Large intestine (tissue), 3 donors: ENCODE results near the gene USP53. TPM values are rescaled to one million over a fixed set of nuclear protein-coding genes. Genes with fewer than 3 reads are reported as not detected.

Experiments used
- DNase-seq, 2 donors: peaks; one replicate each; pipeline versions ENCODE4 v3.0.0 to v3.0.0-alpha.2; 2013
- H3K27ac ChIP-seq: one replicate; pipeline ENCODE4 v1.5.1; 2013; ENCODE audit warnings: low read length
- H3K27me3 ChIP-seq: 2 replicates; pipeline ENCODE4 v1.6.1; 2013; ENCODE audit warnings: low read length; ENCODE audit not compliant: control insufficient read depth, insufficient read depth
- H3K36me3 ChIP-seq: 2 replicates; pipeline ENCODE4 v1.6.1; 2013; ENCODE audit warnings: low read length; ENCODE audit not compliant: control insufficient read depth, insufficient read depth
- H3K4me1 ChIP-seq: one replicate; pipeline ENCODE4 v1.6.1; 2013; ENCODE audit warnings: low read length; ENCODE audit not compliant: control insufficient read depth, insufficient read depth
- H3K4me3 ChIP-seq: one replicate; pipeline ENCODE4 v1.5.1; 2013; ENCODE audit warnings: low read length
- H3K9me3 ChIP-seq: one replicate; pipeline ENCODE4 v1.6.1; 2013; ENCODE audit warnings: mild to moderate bottlenecking, low read depth, low read length, moderate library complexity; ENCODE audit not compliant: control insufficient read depth
- WGBS: methylation state at CpG from one replicate; pipeline ENCODE4 v1.1.5; 2013; ENCODE audit warnings: low lambda C conversion rate; ENCODE audit not compliant: insufficient coverage; 5-methylcytosine and 5-hydroxymethylcytosine counted together
- polyA plus RNA-seq: library from polyadenylated mRNA; unstranded; fragments of 120-200 nt; gene quantifications from one replicate; pipeline ENCODE4 v1.2.1, GENCODE V29; 2013

Gene USP53
- polyA plus RNA-seq, 1 donor = 20.3 TPM

GRCh38 chr4:119221412-119221811, 8.9 kb downstream of the USP53 start:
- no peak for DNase-seq
- H3K36me3 ChIP-seq = peaks cover 13% of the 10 kb centered on the region
- H3K27me3 ChIP-seq = no peaks in the 10 kb centered on the region
- no peak overlapping the region for H3K4me3 ChIP-seq
- no peaks in the 10 kb centered on the region for H3K4me1 ChIP-seq
- WGBS = no CpG with 5 or more reads among the region's 4 CpGs
- no peak overlapping the region for H3K27ac ChIP-seq
- no peaks in the 10 kb centered on the region for H3K9me3 ChIP-seq

DNA sequence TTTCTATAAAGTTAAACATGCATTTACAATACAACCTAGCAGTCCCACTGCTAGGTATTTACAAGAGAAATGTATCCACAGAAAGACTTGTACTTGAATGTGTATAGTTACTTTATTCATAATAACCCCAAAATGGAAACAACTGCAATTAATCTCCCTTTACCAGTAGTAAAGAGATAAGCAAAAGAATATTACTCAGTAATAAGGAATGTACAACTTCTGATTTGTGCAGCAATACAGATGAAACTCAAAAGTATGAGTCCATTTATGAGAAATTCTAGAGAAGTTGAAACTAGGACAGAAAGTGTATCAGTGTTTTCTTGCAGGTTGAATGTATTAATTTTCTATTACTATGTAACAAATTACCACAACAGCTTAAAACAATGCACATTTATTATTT, 15.2 kb downstream of the USP53 start:
- H3K27me3 ChIP-seq = no peaks in the 10 kb centered on the region
- H3K36me3 ChIP-seq = peaks cover 4% of the 10 kb centered on the region
- H3K9me3 ChIP-seq = no peaks in the 10 kb centered on the region
- DNase-seq = no peak
- H3K27ac ChIP-seq = no peak overlapping the region
- no peaks in the 10 kb centered on the region for H3K4me1 ChIP-seq
- H3K4me3 ChIP-seq = no peak overlapping the region

DNA sequence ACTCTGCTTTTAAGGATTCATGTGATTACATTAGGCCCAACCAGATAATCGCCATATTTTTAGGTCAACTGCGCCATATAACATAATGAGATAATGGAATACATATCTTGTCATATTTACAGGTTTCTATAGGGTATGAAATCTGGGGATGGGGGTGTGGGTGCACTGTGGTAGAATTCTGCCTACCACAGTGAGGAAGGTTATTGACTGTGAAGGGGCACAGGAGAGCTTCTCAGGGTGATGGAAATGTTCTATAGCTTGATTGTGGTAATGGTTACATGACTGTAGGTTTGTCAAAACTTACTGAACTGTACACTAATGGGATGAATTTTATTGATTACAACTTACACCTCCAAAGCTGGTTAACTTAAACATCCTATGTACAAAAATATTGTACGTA, 15.9 kb downstream of the USP53 start:
- no peak overlapping the region for H3K4me3 ChIP-seq
- H3K36me3 ChIP-seq = peaks cover 4% of the 10 kb centered on the region
- H3K4me1 ChIP-seq = no peaks in the 10 kb centered on the region
- 83% methylated on average over 1 of the region's 3 CpGs for WGBS
- H3K27me3 ChIP-seq = no peaks in the 10 kb centered on the region
- no peak for DNase-seq
- H3K9me3 ChIP-seq = no peaks in the 10 kb centered on the region
- H3K27ac ChIP-seq = no peak overlapping the region

GRCh38 chr4:119229908-119230687, 17.6 kb downstream of the USP53 start:
- WGBS = 100% methylated on average over 1 of the region's 4 CpGs
- Histone ChIP-seq H3K27me3 (no peaks in the 10 kb centered on the region), H3K9me3 (no peaks in the 10 kb centered on the region), H3K4me3 (no peak overlapping the region), H3K27ac (no peak overlapping the region), H3K36me3 (peaks cover 7% of the 10 kb centered on the region), H3K4me1 (no peaks in the 10 kb centered on the region)
- no peak for DNase-seq

DNA sequence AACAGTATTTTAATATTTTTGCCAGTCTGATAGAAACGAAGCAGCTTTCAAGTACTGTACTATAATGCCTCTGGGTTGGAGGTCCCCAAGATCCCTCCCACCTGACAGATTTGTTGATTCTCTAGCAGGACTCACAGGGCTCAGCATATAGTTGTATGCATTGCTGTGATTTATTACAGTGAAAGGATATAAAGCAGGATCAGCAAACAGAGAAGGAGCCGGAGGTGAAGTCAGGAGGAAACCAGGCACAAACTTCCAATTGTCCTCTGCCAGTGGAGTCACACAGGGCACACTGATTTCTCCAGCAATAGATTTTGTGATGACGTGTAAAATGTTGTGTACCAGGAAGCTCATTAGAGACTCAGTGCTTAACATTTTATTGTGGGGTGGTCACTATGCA, 19.0 kb downstream of the USP53 start:
- H3K4me1 ChIP-seq = no peaks in the 10 kb centered on the region
- H3K27ac ChIP-seq = no peak overlapping the region
- H3K4me3 ChIP-seq = no peak overlapping the region
- H3K27me3 ChIP-seq = no peaks in the 10 kb centered on the region
- H3K9me3 ChIP-seq = no peaks in the 10 kb centered on the region
- 60% methylated on average over 2 of the region's 3 CpGs for WGBS
- DNase-seq = no peak
- peaks cover 7% of the 10 kb centered on the region for H3K36me3 ChIP-seq

- H3K27ac ChIP-seq = no peak overlapping the region
- WGBS = 100% methylated on average over 1 of the region's 1 CpG
- no peak overlapping the region for H3K4me3 ChIP-seq
- H3K27me3 ChIP-seq = no peaks in the 10 kb centered on the region
- peaks cover 7% of the 10 kb centered on the region for H3K36me3 ChIP-seq
- no peak for DNase-seq
- H3K9me3 ChIP-seq = no peaks in the 10 kb centered on the region
- H3K4me1 ChIP-seq = no peaks in the 10 kb centered on the region
These were observed 19.8 kb downstream of the USP53 start for GRCh38 chr4:119232286-119232685.

GRCh38 chr4:119233191-119233590, 20.7 kb downstream of the USP53 start:
- no peak overlapping the region for H3K27ac ChIP-seq
- H3K9me3 ChIP-seq = no peaks in the 10 kb centered on the region

DNA sequence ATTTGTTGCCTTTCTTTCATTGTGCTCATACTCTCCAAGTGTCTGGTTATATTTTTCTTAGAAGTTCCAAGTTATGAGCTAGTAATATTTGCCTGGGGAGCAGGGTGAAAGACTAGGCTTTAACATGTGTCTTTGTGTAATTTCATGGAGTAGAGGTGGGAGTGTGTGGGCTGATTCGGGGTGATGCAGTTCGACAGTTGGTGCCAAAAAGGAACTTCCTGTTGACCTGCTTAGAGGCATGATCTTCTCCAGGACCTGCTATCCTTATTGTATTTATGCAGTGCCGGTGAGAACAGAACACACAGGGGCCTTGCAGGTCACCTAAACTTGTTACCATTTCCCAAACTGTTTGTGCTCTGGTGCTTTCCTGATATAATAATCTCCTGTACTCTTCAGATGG, 21.2 kb downstream of the USP53 start:
- DNase-seq = no peak
- H3K27ac ChIP-seq = no peak overlapping the region
- H3K36me3 ChIP-seq = peaks cover 7% of the 10 kb centered on the region
- no CpG with 5 or more reads among the region's 3 CpGs for WGBS
- H3K9me3 ChIP-seq = no peaks in the 10 kb centered on the region
- no peaks in the 10 kb centered on the region for H3K27me3 ChIP-seq
- no peaks in the 10 kb centered on the region for H3K4me1 ChIP-seq
- H3K4me3 ChIP-seq = no peak overlapping the region

More at GRCh38 chr4:119233191-119233590, 20.7 kb downstream of the USP53 start:
- peaks cover 7% of the 10 kb centered on the region for H3K36me3 ChIP-seq
- no peak for DNase-seq
- no peak overlapping the region for H3K4me3 ChIP-seq
- H3K4me1 ChIP-seq = no peaks in the 10 kb centered on the region
- no peaks in the 10 kb centered on the region for H3K27me3 ChIP-seq

DNA sequence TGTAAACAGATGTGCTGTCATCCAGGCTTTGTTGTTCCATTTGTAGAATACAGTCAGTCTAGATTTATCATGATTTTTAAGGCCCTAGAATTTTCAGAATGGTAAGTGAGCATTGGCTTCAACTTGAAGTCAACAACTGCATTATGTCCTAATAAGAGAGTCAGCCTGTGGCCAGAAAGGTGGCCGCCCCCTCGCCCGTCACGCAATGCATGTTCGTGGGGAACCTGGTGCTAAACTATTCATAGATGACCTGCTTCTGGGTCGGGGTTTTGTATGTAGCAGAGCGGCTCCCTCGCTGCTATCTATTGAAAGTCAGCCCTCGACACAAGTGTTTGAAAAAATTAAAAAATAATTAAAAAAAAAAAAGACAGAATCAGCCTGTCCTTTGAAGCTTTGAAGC, 24.7 kb downstream of the USP53 start:
- H3K27ac ChIP-seq = no peak overlapping the region

DNA sequence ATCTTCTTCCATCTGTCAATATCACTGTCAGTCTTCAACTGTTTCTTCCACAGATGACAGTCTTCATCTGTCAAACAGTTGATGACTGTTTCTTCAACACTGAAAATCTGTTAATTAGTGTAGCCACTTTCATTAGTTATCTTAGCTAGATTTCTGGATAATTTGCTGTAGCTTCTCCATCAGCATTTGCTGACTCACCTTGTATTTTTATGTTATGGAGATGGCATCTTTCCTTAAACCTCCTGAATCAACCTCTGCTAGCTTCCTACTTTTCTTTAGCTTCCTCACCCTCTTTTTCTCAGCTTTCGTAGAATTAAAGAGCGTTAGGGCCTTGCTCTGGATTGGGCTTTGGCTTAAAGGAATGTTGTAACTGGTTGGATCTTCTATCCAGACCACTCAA, 25.1 kb downstream of the USP53 start:
- Histone ChIP-seq H3K36me3 (peaks cover 5% of the 10 kb centered on the region), H3K27me3 (no peaks in the 10 kb centered on the region), H3K9me3 (no peaks in the 10 kb centered on the region), H3K4me3 (no peak overlapping the region), H3K27ac (no peak overlapping the region), H3K4me1 (no peaks in the 10 kb centered on the region)
- no peak for DNase-seq
- WGBS = 100% methylated on average over 2 of the region's 2 CpGs

More for the DNA sequence above, 24.7 kb downstream of the USP53 start:
- DNase-seq = no peak
- no peak overlapping the region for H3K4me3 ChIP-seq
- 100% methylated on average over 4 of the region's 9 CpGs for WGBS
- no peaks in the 10 kb centered on the region for H3K27me3 ChIP-seq
- no peaks in the 10 kb centered on the region for H3K4me1 ChIP-seq
- H3K36me3 ChIP-seq = peaks cover 5% of the 10 kb centered on the region
- no peaks in the 10 kb centered on the region for H3K9me3 ChIP-seq

GRCh38 chr4:119238068-119238722, 25.7 kb downstream of the USP53 start:
- no peaks in the 10 kb centered on the region for H3K27me3 ChIP-seq
- peak in 1 of 2 donors; percentile 11 for DNase-seq
- peaks cover 5% of the 10 kb centered on the region for H3K36me3 ChIP-seq
- no peaks in the 10 kb centered on the region for H3K4me1 ChIP-seq
- H3K4me3 ChIP-seq = no peak overlapping the region
- no peaks in the 10 kb centered on the region for H3K9me3 ChIP-seq
- WGBS = 100% methylated on average over 1 of the region's 4 CpGs
- H3K27ac ChIP-seq = no peak overlapping the region
